Lower leg skin (tissue), 4 donors: Measurements from ENCODE around the gene BLTP2. TPM values are rescaled to one million over a fixed set of nuclear protein-coding genes. Genes with fewer than 3 reads are reported as not detected.
A peak's percentile ranks its signal among the peaks of the same experiment; 100 is the strongest.

Source experiments
- DNase-seq, 2 donors: peaks; one replicate each; pipeline ENCODE4 v3.0.0-alpha.2; 2019; ENCODE audit warnings: low spot score in 2 of 2
- H3K4me3 ChIP-seq: fragments of 200-600 bp; sonication (generic); 2 replicates; pipeline ENCODE4 v1.5.1; 2017; ENCODE audit warnings: mild to moderate bottlenecking, low read depth; ENCODE audit not compliant: poor library complexity, severe bottlenecking
- POLR2A ChIP-seq, 2 donors: fragments of 450-650 bp; IDR thresholded peaks; one replicate each; pipeline ENCODE4 v1.6.1; 2016 to 2017; ENCODE audit warnings: antibody characterized with exemption in 2 of 2, mild to moderate bottlenecking in 1 of 2, moderate library complexity in 1 of 2
- WGBS, 2 donors: methylation state at CpG; one replicate each; pipeline ENCODE4 v1.1.5; 2018; 5-methylcytosine and 5-hydroxymethylcytosine counted together
- intact Hi-C: fragments of 100-400 bp; cut with DNase I; formaldehyde crosslinking; loops from one replicate; pipeline ENCODE4 v1.15.0; 2023; ENCODE audit warnings: low total_unique reads
- total RNA-seq, 4 donors: library from RNA; depleted of rRNA; stranded (reverse); fragments of >200 nt; gene quantifications; one replicate each; pipeline ENCODE4 v1.1.0, GENCODE V29; 2016
- TF ChIP-seq, protein P1 (sequence below), 3 donors: fragments of 450-650 bp; IDR thresholded peaks; one replicate each; pipeline ENCODE4 v1.5.1; 2016; ENCODE audit warnings: antibody characterized with exemption in 3 of 3, mild to moderate bottlenecking in 3 of 3, moderate library complexity in 2 of 3

The BLTP2 gene
- total RNA-seq, 4 donors from 2014 or later, result 51.0 to 93.7 (median 83.7) TPM

DNA sequence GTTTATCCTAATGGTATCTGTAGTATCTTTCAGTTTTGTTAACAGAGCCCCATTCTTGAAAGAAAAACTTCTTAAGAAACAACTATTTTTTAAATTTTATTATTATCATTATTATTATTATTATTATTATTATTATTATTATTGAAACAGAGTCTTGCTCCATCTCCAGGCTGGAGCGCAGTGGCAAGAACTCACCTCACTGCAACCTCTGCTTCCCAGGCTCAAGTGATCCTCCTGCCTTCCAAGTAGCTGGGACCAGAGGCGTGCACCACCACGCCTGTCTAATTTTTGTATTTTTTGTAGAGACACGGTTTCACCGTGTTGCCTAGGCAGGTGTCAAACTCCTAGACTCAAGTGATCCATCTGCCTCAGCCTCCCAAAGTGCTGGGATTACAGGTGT, 40.4 kb upstream of the BLTP2 start:
- peak in 1 of 2 donors; percentile 2 for DNase-seq
- no peak for TF ChIP-seq POLR2A (IDR thresholded peaks at IDR 0.05)
- TF ChIP-seq, protein P1, sequence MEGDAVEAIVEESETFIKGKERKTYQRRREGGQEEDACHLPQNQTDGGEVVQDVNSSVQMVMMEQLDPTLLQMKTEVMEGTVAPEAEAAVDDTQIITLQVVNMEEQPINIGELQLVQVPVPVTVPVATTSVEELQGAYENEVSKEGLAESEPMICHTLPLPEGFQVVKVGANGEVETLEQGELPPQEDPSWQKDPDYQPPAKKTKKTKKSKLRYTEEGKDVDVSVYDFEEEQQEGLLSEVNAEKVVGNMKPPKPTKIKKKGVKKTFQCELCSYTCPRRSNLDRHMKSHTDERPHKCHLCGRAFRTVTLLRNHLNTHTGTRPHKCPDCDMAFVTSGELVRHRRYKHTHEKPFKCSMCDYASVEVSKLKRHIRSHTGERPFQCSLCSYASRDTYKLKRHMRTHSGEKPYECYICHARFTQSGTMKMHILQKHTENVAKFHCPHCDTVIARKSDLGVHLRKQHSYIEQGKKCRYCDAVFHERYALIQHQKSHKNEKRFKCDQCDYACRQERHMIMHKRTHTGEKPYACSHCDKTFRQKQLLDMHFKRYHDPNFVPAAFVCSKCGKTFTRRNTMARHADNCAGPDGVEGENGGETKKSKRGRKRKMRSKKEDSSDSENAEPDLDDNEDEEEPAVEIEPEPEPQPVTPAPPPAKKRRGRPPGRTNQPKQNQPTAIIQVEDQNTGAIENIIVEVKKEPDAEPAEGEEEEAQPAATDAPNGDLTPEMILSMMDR (IDR thresholded peaks at IDR 0.05), result no peak
- no peak overlapping the region for H3K4me3 ChIP-seq
- 80 to 83% methylated on average over 5 of the region's 5 CpGs for WGBS, 2 donors
- intact Hi-C loops, result no loop called here

DNA sequence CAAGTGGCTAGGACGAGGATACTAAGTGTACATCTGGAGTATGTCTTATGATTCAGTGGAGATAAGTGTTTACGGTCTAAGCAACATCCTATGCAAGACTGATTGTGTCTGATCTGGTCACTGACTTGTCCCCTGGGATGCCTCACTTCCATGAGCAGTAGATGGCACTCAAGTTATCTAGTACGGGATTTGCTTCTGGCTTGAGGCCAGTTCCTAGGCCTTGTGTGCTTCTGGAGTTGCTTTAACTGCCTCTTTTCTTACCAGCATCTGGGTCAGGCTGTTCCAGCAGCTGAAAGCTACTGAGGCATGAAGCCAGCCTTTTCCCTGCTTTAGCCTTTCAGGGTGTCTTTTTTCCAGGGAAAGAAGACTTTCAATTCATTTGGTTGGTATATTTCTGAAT, 40.0 kb upstream of the BLTP2 start:
- intact Hi-C loops, result no loop called here
- H3K4me3 ChIP-seq, result no peak overlapping the region
- peak in 1 of 2 donors; percentile 48 for DNase-seq
- WGBS, 2 donors, result 56 to 69% methylated on average over 3 of the region's 3 CpGs
- TF ChIP-seq, protein P1 (IDR thresholded peaks at IDR 0.05), result no peak
- TF ChIP-seq POLR2A (IDR thresholded peaks at IDR 0.05), result no peak

DNA sequence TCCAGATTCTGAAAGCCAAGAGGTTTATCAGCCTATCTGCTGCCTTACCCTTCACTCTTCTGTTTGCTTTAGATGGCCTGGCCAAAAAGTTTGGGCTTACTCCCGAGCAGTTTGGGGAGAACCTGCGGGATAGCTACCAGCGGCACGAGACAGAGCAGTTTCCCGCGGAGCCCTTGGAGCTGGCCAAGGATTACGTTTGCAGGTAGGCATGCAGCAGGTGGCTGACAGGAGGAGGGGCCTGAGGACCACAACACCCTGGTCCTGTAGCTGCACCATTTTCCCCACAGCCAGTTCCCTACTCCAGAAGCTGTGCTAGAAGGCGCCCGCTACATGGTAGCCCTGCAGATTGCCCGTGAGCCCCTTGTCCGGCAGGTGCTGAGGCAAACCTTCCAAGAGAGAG, 37.7 kb upstream of the BLTP2 start:
- TF ChIP-seq, protein P1 (IDR thresholded peaks at IDR 0.05), result no peak
- TF ChIP-seq POLR2A (IDR thresholded peaks at IDR 0.05), result no peak
- DNase-seq, result peak in 1 of 2 donors; percentile 32
- WGBS, 2 donors, result 87 to 92% methylated on average over 11 of the region's 11 CpGs
- intact Hi-C loops, result no loop called here
- H3K4me3 ChIP-seq, result no peak overlapping the region

DNA sequence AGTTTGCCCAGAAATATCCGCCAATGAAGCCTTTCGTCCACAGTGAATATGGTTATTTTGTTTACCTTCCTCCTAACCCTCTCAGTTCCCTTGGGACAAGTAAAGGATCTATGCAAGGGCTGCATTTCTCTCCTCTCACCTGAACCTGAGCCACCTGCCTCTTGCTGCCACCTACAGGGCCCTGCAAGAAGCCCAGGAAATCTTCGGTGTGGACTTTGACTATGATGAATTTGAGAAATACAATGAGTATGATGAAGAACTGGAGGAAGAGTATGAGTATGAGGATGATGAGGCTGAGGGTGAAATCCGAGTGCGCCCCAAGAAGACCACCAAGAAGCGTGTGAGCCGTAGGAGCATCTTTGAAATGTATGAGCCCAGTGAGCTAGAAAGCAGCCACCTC, 31.0 kb upstream of the BLTP2 start:
- TF ChIP-seq, protein P1 (IDR thresholded peaks at IDR 0.05), result no peak
- no peak for TF ChIP-seq POLR2A (IDR thresholded peaks at IDR 0.05)
- peak in 1 of 2 donors; percentile 14 for DNase-seq
- intact Hi-C loops, result no loop called here
- H3K4me3 ChIP-seq, result no peak overlapping the region
- WGBS, 2 donors, result 80 to 85% methylated on average over 7 of the region's 7 CpGs

DNA sequence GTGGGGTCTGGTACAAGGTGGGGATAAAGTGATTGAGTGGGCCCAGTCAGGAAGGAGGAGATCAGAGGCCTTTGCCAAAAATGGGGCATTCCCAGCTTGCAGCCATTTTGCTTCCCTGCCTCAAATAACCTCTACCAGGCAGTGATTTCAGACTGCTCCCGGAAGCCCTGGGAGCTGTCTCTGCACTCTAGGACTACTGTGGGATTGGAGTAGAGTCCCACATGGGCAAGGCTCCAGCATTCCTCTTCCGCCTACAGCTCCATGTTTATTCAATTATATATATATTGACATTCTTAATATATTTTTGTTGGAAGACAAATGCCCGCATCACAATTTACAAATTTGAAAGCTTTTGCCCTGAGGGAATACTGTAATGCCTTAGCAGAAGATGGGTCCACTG, 30.5 kb upstream of the BLTP2 start:
- intact Hi-C loops, result no loop called here
- WGBS, 2 donors, result 74 to 75% methylated on average over 3 of the region's 3 CpGs
- H3K4me3 ChIP-seq, result no peak overlapping the region
- TF ChIP-seq POLR2A (IDR thresholded peaks at IDR 0.05), result no peak
- TF ChIP-seq, protein P1 (IDR thresholded peaks at IDR 0.05), result no peak
- peak in 1 of 2 donors; percentile 61 for DNase-seq

DNA sequence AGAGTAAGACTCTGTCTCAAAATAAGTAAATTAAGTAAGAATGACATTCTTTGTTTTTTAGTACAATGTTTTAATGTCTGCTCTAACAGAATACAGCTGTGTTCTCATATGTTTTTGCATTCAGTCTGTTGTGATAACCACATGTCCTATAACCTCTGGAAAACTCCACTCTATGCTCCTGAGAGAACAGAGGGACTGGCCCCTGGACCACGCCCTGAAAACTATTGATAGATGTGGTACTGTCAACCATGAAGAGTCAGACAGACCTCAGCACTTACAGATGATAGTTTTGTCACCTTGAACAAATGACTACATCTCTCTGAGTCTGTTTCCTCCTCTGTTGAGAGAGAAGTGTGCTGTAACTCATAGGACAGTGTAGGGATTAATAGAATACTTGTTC, 25.0 kb upstream of the BLTP2 start:
- no peak overlapping the region for H3K4me3 ChIP-seq
- intact Hi-C loops, result no loop called here
- WGBS, 2 donors, result 86 to 90% methylated on average over 1 of the region's 1 CpG
- TF ChIP-seq POLR2A (IDR thresholded peaks at IDR 0.05), result no peak
- TF ChIP-seq, protein P1 (IDR thresholded peaks at IDR 0.05), result no peak
- DNase-seq, result peak in 1 of 2 donors; percentile 5
